HepG2 (cell line): Measurements from ENCODE around the gene BLMH.

ENCODE experiments used
- HDAC6 ChIP-seq: fragments of 200-600 bp; sonication (generic); IDR thresholded peaks from 2 replicates; pipeline ENCODE4 v1.7.0; 2017; ENCODE audit warnings: mild to moderate bottlenecking, antibody characterized with exemption, low read length, low read depth
- TP53 ChIP-seq: sonication (generic); formaldehyde crosslinking; conservative IDR thresholded peaks from 2 replicates; pipeline ENCODE4 v1.4.0; 2020; ENCODE audit warnings: missing genetic modification reagents
- YY1 ChIP-seq: IDR thresholded peaks from 2 replicates; pipeline ENCODE4 v1.6.1; 2011; ENCODE audit warnings: low read length, low read depth, moderate library complexity, mild to moderate bottlenecking; ENCODE audit not compliant: insufficient read depth, insufficient replicate concordance
- TF ChIP-seq, protein P1 (sequence below), 2 experiments: IDR thresholded peaks; 2 replicates each; pipeline ENCODE4 v1.6.1; 2011 to 2012; ENCODE audit warnings: low read length in 2 of 2, borderline replicate concordance in 1 of 2, low read depth in 1 of 2, mild to moderate bottlenecking in 1 of 2, moderate library complexity in 1 of 2
- TF ChIP-seq, protein P2 (sequence below): sonication (generic); formaldehyde crosslinking; IDR thresholded peaks from 2 replicates; pipeline ENCODE4 v1.5.1; 2020; ENCODE audit warnings: mild to moderate bottlenecking, missing genetic modification reagents, borderline replicate concordance

DNA sequence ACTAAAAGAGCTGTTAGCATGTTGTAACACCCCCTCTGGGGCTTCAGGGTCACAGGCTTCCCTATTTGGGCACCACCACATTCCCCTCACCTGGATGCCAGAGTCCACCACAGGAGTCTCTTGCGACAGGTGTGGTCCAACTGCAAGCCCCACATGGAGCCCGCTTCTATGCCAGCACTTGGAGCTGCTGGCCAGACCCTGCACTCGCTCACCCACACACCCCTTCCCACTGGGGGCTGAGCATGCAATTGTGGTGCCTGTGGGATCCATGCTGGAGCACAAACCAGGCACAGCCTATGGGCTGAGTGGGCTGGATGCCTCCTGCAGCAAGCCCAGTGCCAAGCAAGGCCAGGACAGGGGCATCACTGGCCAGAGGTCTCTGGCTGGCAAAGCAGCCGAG is 6.0 kb upstream of the BLMH start:
- TF ChIP-seq HDAC6: no peak
- TF ChIP-seq, protein P1, sequence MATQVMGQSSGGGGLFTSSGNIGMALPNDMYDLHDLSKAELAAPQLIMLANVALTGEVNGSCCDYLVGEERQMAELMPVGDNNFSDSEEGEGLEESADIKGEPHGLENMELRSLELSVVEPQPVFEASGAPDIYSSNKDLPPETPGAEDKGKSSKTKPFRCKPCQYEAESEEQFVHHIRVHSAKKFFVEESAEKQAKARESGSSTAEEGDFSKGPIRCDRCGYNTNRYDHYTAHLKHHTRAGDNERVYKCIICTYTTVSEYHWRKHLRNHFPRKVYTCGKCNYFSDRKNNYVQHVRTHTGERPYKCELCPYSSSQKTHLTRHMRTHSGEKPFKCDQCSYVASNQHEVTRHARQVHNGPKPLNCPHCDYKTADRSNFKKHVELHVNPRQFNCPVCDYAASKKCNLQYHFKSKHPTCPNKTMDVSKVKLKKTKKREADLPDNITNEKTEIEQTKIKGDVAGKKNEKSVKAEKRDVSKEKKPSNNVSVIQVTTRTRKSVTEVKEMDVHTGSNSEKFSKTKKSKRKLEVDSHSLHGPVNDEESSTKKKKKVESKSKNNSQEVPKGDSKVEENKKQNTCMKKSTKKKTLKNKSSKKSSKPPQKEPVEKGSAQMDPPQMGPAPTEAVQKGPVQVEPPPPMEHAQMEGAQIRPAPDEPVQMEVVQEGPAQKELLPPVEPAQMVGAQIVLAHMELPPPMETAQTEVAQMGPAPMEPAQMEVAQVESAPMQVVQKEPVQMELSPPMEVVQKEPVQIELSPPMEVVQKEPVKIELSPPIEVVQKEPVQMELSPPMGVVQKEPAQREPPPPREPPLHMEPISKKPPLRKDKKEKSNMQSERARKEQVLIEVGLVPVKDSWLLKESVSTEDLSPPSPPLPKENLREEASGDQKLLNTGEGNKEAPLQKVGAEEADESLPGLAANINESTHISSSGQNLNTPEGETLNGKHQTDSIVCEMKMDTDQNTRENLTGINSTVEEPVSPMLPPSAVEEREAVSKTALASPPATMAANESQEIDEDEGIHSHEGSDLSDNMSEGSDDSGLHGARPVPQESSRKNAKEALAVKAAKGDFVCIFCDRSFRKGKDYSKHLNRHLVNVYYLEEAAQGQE (IDR thresholded peaks at IDR 0.05; ENCODE audit: borderline replicate concordance in 1 of 2, low read depth in 1 of 2, low read length in 2 of 2): no peak
- TF ChIP-seq, protein P2, sequence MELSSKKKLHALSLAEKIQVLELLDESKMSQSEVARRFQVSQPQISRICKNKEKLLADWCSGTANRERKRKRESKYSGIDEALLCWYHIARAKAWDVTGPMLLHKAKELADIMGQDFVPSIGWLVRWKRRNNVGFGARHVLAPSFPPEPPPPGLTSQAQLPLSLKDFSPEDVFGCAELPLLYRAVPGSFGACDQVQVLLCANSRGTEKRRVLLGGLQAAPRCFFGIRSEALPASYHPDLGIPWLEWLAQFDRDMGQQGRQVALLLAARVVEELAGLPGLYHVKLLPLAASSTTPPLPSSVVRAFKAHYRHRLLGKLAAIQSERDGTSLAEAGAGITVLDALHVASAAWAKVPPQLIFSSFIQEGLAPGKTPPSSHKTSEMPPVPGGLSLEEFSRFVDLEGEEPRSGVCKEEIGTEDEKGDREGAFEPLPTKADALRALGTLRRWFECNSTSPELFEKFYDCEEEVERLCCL (CRISPR knock-in tag): no peak
- no peak for TF ChIP-seq TP53 (CRISPR knock-in tag)
- no peak for TF ChIP-seq YY1
